T-helper 2 cell treated with Interferon-gamma antibody and Interleukin-4, amounts not matched to agents 5 μg/mL and 100 μg/mL, for 36 hours (primary cell): ENCODE measurements around the gene RBBP4.
A peak's percentile ranks its signal among the peaks of the same experiment; 100 is the strongest.
"Not testable (repeated sequence)": the region's sequence is repeated elsewhere in the genome, so short reads cannot be mapped to it uniquely, and the experiment has no call there.

Source experiments
- DNase-seq: peaks from one replicate; pipeline ENCODE4 v3.0.0; 2021; ENCODE audit warnings: low spot score
- H3K27ac Mint-ChIP-seq: one replicate; pipeline ENCODE4 v1.8.0; 2021; ENCODE audit warnings: mild to moderate bottlenecking, mixed read lengths
- H3K27me3 Mint-ChIP-seq: one replicate; pipeline ENCODE4 v1.8.0; 2021; ENCODE audit warnings: low read depth, mixed read lengths
- H3K36me3 Mint-ChIP-seq: one replicate; pipeline ENCODE4 v1.8.0; 2021; ENCODE audit warnings: low read depth, mixed read lengths
- H3K4me1 Mint-ChIP-seq: one replicate; pipeline ENCODE4 v1.8.0; 2021; ENCODE audit warnings: low read depth, mixed read lengths
- H3K4me3 Mint-ChIP-seq: one replicate; pipeline ENCODE4 v1.8.0; 2022; ENCODE audit warnings: mild to moderate bottlenecking, moderate library complexity, mixed read lengths
- H3K9me3 Mint-ChIP-seq: one replicate; pipeline ENCODE4 v1.8.0; 2021; ENCODE audit warnings: mixed read lengths

RBBP4 gene

DNA sequence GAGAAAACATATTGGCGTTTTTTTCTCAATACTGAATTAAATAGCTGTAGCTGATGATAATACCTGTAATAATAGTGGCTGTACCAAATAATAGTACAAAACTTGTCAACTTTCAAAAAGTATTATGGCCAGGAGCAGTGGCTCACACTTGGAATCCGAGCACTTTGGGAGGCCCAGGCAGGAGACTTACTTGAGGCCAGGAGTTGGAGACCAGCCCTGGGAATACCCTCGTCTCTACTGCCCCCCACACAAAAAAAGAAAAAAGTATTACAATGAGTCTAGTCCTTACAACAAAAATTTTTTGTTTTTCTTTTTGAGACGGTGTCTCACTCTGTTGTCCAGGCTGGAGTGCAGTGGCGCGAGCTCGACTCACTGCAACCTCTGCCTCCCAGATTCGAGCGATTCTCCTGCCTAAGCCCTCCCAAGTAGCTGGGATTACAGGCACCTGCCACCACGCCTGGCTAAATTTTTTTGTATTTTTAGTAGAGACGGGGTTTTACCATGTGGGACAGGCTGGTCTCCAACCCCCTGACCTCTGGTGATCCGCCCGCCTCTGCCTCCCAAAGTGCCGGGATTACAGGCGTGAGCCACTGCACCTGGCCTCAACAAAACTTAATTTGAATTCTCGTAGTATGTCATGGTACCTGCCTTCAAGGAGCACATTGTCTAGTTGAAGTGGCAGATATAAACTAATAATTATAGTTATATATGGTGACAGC lies 1.4 kb downstream of the RBBP4 start:
- no peak for DNase-seq
- no peaks in the 10 kb centered on the region for H3K27me3 Mint-ChIP-seq
- peak overlapping the region; percentile 97 for H3K4me3 Mint-ChIP-seq
- peaks cover 39% of the 10 kb centered on the region for H3K4me1 Mint-ChIP-seq
- peak overlapping the region; percentile 99 for H3K27ac Mint-ChIP-seq
- no peaks in the 10 kb centered on the region for H3K9me3 Mint-ChIP-seq
- peaks cover 60% of the 10 kb centered on the region for H3K36me3 Mint-ChIP-seq

DNA sequence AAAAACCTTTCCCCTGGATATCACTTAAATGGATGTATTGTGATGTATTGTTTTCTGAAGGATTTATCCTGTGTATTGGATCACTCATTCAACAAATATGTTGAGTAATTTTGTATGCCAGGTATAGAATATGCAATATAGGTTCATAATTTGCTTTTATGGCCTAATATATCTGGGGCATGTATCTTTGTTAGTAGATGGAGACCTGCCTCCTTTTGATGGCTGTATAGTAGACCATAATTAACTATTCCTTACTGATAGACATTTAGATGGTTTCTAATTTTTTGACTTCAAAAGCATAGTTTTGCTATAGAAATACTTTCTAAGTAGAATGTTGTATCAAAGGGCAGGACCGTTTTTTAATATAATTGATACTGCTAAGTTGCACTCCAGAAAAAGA lies 8.6 kb downstream of the RBBP4 start:
- H3K36me3 Mint-ChIP-seq: peaks cover 59% of the 10 kb centered on the region

DNA sequence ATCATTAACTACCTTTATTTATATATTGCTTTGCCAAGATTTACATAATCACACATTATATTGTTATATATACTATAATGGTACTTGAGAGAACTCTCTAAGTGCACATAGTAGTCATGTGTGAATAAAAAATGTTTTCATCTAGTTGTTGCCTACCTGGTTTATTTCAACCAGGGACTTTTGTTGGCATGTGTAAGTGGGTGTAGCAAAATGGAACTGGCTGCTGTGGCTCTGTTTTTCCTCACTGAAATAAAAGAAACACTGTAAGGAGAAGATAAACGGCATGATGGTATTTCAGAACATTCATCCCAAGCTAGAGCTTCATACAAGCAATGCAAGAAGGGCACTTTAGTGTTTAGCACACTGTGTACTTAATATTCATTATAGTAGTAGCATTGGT lies 14.9 kb downstream of the RBBP4 start:
- H3K9me3 Mint-ChIP-seq: no peaks in the 10 kb centered on the region
- DNase-seq: no peak
- peaks cover 6% of the 10 kb centered on the region for H3K4me1 Mint-ChIP-seq
- H3K27me3 Mint-ChIP-seq: no peaks in the 10 kb centered on the region
- no peak overlapping the region for H3K27ac Mint-ChIP-seq
- no peak overlapping the region for H3K4me3 Mint-ChIP-seq
- peaks cover 51% of the 10 kb centered on the region for H3K36me3 Mint-ChIP-seq

More for the DNA sequence above, 8.6 kb downstream of the RBBP4 start:
- no peaks in the 10 kb centered on the region for H3K27me3 Mint-ChIP-seq
- peaks cover 25% of the 10 kb centered on the region for H3K4me1 Mint-ChIP-seq
- no peak overlapping the region for H3K4me3 Mint-ChIP-seq
- H3K27ac Mint-ChIP-seq: no peak overlapping the region
- no peaks in the 10 kb centered on the region for H3K9me3 Mint-ChIP-seq
- DNase-seq: no peak

DNA sequence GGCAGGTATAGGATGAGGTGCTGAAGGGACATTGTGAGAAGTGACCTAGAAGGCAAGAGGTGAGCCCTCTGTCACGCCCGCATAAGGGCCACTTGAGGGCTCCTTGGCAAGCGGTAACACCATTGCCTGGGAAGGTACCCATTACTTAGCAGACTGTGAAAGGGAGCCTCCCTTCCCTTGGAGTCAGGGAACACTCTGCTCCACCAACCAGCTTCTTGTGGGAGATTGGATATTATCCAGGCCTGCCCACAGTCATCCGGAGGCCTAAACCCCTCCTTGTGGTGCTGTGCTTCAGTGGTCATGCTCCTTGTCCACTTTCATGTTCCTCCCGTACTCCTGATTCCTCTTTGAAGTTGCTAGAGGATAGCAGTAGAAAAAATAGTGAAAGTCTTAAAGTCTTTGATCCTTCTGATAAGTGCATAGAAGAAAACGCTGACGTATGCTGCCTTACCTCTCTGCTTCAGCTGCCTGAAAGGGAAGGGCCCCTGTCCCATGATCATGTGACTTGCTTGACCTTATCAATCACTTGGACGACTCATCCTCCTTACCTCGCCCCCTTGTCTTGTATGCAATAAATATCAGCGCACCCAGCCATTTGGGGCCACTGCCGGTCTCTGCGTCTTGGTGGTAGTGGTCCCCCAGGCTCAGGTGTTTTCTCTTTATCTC lies 16.0 kb downstream of the RBBP4 start:
- Mint-ChIP-seq H3K27ac (no peak overlapping the region), H3K36me3 (peaks cover 51% of the 10 kb centered on the region), H3K4me3 (no peak overlapping the region), H3K27me3 (no peaks in the 10 kb centered on the region), H3K9me3 (no peaks in the 10 kb centered on the region), H3K4me1 (peaks cover 6% of the 10 kb centered on the region)
- DNase-seq: no peak

DNA sequence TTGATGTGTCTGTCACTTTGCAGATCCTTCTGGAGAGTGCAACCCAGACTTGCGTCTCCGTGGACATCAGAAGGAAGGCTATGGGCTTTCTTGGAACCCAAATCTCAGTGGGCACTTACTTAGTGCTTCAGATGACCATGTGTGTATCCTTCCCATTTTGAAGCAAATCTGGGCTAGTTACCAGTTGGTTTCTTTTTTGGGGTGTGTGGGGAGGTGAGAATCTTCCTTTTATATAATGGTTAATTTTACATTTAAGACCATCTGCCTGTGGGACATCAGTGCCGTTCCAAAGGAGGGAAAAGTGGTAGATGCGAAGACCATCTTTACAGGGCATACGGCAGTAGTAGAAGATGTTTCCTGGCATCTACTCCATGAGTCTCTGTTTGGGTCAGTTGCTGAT lies 17.7 kb downstream of the RBBP4 start:
- DNase-seq, H3K27me3 Mint-ChIP-seq, H3K9me3 Mint-ChIP-seq, H3K27ac Mint-ChIP-seq, H3K4me1 Mint-ChIP-seq, H3K4me3 Mint-ChIP-seq: not testable (repeated sequence)
- peaks cover 64% of the 10 kb centered on the region for H3K36me3 Mint-ChIP-seq

DNA sequence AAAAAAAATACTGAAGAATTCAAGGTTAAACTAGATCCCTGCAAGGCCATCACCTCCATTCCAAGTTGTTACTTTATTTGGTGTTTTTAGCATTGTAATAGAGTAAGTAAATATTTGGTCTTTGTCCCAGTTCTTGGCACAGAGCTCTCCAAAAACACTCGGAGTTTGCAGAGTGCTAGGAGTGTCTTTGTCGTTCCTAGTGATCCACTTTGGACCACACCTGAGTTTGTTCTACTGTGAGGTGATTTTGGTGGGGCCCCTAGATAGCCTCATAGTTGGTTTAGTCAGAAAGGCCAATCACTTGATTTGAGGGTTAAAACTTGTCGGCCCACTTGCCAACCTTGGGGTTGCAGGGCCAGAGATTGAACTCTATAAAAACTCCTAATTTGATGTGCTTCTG lies 25.9 kb downstream of the RBBP4 start:
- Mint-ChIP-seq H3K27ac (no peak overlapping the region), H3K36me3 (peaks cover 65% of the 10 kb centered on the region), H3K4me3 (no peak overlapping the region)

DNA sequence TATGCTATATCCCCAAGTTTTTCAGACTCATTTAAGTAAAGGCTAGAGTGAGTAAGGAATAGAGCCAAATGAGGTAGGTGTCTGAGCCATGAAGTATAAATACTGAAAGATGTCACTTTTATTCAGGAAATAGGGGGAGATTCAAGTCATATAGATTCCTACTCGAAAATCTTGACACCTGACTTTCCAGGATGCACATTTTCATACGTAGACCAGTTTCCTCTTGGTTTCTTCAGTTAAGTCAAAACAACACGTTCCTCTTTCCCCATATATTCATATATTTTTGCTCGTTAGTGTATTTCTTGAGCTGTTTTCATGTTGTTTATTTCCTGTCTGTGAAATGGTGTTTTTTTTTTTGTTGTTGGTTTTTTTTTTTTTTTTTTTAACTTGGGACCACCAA lies 29.0 kb downstream of the RBBP4 start:
- H3K9me3 Mint-ChIP-seq, H3K4me1 Mint-ChIP-seq, H3K27me3 Mint-ChIP-seq, H3K4me3 Mint-ChIP-seq, DNase-seq, H3K27ac Mint-ChIP-seq: not testable (repeated sequence)
- H3K36me3 Mint-ChIP-seq: peaks cover 60% of the 10 kb centered on the region

More for the DNA sequence above, 25.9 kb downstream of the RBBP4 start:
- DNase-seq: no peak
- H3K4me1 Mint-ChIP-seq: peaks cover 2% of the 10 kb centered on the region
- H3K9me3 Mint-ChIP-seq: no peaks in the 10 kb centered on the region
- no peaks in the 10 kb centered on the region for H3K27me3 Mint-ChIP-seq

DNA sequence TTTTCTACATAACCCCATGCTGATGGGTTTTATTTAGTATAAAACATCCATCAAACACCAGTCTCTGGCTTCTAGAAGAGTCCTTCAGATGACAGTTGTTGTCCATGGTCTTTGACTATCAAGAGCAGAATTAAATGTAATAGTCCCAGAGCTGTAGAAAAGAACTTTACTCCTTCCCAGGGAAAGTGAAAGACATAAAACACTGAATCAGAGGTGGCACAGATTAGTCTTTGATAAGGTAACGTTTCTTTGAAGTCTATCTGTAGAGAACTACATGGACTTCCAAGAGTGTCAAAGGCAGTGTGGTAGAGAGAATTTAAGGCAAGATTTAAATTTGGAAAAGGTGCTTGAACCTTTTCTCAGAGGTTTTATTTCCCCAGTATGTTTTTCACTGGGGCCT lies 29.6 kb downstream of the RBBP4 start:
- Mint-ChIP-seq H3K27ac (no peak overlapping the region), H3K9me3 (no peaks in the 10 kb centered on the region), H3K4me1 (peaks cover 2% of the 10 kb centered on the region), H3K27me3 (no peaks in the 10 kb centered on the region), H3K36me3 (peaks cover 60% of the 10 kb centered on the region), H3K4me3 (no peak overlapping the region)
- DNase-seq: no peak

DNA sequence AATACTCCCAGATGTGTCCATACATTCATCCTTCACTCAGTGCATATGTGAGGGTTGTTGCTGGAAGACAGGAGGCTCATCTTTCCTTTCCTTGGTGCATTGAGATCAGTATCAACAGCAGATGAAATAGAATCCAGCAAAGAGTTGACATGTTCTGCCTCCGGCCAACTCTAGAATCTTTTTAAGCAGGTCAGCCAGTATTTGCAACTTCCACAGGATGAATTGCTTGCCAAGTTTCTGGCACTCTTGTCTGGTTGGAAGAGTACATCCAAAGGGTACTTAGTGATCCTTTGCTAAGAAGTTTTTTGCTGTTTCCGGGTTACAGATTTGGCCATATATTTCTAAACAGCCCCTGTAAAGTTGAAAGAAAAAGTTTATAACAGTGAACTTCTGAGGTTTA lies 30.5 kb downstream of the RBBP4 start:
- Mint-ChIP-seq H3K27me3 (no peaks in the 10 kb centered on the region), H3K4me1 (peaks cover 2% of the 10 kb centered on the region), H3K36me3 (peaks cover 62% of the 10 kb centered on the region)

DNA sequence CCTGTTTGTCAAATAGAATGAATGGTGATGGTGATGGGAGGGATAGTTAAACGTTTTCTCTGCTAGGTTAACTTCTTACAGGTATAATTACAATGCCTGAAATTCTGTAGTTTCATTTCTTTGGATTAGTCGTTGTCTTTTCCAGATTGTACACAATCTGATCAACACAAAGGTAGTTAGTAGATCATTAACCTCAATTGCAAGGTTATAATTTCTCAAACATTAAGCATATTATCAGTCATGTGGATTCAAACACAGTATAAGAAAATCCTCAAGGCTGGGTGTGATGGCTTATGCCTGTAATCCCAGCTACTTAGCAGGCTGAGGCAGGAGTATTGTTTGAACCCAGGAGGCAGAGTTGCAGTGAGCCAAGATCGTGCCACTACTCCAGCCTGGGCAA lies 31.0 kb downstream of the RBBP4 start:
- DNase-seq: no peak
- H3K4me3 Mint-ChIP-seq: no peak overlapping the region
- H3K27ac Mint-ChIP-seq: no peak overlapping the region
- H3K9me3 Mint-ChIP-seq: no peaks in the 10 kb centered on the region
- H3K4me1 Mint-ChIP-seq: peaks cover 2% of the 10 kb centered on the region
- peaks cover 61% of the 10 kb centered on the region for H3K36me3 Mint-ChIP-seq
- no peaks in the 10 kb centered on the region for H3K27me3 Mint-ChIP-seq

More for the DNA sequence above, 30.5 kb downstream of the RBBP4 start:
- no peak overlapping the region for H3K27ac Mint-ChIP-seq
- no peak for DNase-seq
- H3K9me3 Mint-ChIP-seq: no peaks in the 10 kb centered on the region
- H3K4me3 Mint-ChIP-seq: no peak overlapping the region

DNA sequence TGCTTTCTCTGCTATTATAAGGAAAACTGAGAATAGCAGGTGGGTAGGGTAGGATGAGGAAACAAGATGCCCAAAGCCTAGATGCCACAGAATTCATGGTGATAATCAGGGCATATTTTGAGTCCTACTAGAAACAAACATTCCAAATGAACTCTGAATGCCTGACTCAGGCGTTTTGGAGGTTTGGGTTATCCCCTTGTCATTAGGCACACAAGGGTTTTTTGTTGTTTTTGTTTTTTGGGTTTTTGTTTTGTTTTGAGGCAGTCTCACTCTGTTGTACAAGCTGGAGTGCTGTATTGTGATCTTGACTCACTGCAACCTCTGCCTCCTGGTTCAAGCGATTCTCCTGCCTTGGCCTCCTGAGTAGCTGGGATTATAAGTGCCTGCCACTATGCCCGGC lies 32.4 kb downstream of the RBBP4 start:
- no peak for DNase-seq
- no peaks in the 10 kb centered on the region for H3K9me3 Mint-ChIP-seq
- H3K27ac Mint-ChIP-seq: no peak overlapping the region
- no peaks in the 10 kb centered on the region for H3K27me3 Mint-ChIP-seq
- H3K36me3 Mint-ChIP-seq: peaks cover 50% of the 10 kb centered on the region
- peaks cover 2% of the 10 kb centered on the region for H3K4me1 Mint-ChIP-seq
- no peak overlapping the region for H3K4me3 Mint-ChIP-seq

DNA sequence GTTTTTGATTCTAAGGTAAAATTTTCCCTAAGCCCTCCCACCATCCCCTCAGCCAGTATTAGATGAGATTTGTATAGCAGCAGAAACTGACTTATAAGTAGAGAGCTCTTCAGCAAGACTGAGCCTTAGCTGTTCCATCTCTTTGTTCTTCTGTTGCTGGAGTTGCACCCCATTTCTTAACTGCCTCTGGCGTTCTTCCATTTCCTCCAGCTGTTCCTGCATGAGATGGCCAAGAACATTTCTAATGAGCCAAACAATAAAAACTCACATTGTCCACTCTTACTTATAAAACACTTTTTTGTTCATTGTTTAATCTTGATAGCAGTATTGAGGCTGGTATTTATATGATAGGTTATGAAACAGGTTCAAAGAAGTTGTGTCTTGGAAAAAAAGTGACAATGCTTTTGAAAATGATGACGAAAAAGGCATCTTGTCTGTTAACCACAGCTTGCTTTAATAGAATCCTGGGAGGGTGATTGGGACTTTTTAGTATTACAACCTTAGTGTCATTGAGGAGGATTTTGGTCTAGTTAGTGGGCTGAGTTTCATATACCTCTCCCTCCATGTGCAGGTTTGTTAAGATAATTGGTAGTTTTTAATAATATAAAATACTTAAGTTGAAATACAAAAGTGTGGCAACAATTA lies 33.3 kb downstream of the RBBP4 start:
- H3K27ac Mint-ChIP-seq: no peak overlapping the region
- H3K36me3 Mint-ChIP-seq: peaks cover 47% of the 10 kb centered on the region
- no peak overlapping the region for H3K4me3 Mint-ChIP-seq
- no peaks in the 10 kb centered on the region for H3K9me3 Mint-ChIP-seq
- no peaks in the 10 kb centered on the region for H3K27me3 Mint-ChIP-seq
- H3K4me1 Mint-ChIP-seq: peaks cover 2% of the 10 kb centered on the region
- DNase-seq: no peak

DNA sequence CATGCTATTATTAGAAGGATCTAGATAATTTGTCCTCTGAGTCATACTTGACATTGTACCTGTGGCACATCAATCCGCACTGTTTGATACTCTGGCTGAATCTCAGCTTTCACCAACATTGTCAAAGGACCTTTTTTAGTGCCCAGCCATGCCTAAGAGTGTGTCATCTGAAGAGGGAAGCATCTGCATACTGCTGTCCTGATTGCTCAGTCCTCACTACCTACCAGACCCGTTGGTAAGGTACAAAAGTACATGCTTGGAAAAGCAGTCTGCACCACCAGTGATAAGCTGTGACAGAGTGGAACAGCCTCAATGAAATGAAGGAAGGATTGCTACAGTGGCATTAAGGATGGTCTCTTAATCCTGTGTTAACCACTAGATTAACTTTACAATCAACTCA lies 34.5 kb downstream of the RBBP4 start:
- H3K27ac Mint-ChIP-seq: no peak overlapping the region
- no peak for DNase-seq
- H3K9me3 Mint-ChIP-seq: no peaks in the 10 kb centered on the region
- no peaks in the 10 kb centered on the region for H3K4me1 Mint-ChIP-seq
- no peak overlapping the region for H3K4me3 Mint-ChIP-seq
- no peaks in the 10 kb centered on the region for H3K27me3 Mint-ChIP-seq
- H3K36me3 Mint-ChIP-seq: peaks cover 35% of the 10 kb centered on the region

DNA sequence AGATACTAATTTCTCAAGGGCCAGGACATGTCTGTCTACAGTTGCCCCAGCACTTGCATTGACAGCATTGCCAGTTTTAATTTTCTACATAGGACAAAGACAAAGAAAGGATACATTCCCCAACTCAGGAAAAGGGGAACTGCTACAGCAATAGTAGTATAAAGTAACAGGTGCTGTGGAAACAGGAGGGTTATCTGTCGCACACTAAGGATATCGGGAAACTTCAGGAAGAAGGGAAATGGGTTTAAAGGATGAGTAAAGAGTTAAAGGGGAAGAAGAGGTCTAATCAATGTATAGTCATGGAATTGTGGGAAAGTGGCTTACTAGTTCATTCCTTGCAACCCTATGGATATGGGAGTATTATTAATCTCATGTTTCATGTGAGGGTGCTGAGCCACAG lies 35.4 kb downstream of the RBBP4 start:
- Mint-ChIP-seq H3K9me3 (no peaks in the 10 kb centered on the region), H3K36me3 (peaks cover 27% of the 10 kb centered on the region), H3K27ac (no peak overlapping the region), H3K4me1 (no peaks in the 10 kb centered on the region), H3K27me3 (no peaks in the 10 kb centered on the region), H3K4me3 (no peak overlapping the region)
- no peak for DNase-seq
